MM.1S (cell line): ENCODE measurements around the gene MRPS22.

Source experiments
- CTCF ChIP-seq: fragments of 300-600 bp; sonication (generic); IDR thresholded peaks from 2 replicates; pipeline ENCODE4 v1.5.1; 2016; ENCODE audit warnings: antibody characterized with exemption, low read length, mixed read lengths
- EZH2 ChIP-seq: fragments of 300-600 bp; sonication (generic); optimal IDR thresholded peaks from 2 replicates; pipeline ENCODE3; 2017; ENCODE audit warnings: low read depth, mild to moderate bottlenecking, antibody characterized with exemption, low read length, mixed read lengths

DNA sequence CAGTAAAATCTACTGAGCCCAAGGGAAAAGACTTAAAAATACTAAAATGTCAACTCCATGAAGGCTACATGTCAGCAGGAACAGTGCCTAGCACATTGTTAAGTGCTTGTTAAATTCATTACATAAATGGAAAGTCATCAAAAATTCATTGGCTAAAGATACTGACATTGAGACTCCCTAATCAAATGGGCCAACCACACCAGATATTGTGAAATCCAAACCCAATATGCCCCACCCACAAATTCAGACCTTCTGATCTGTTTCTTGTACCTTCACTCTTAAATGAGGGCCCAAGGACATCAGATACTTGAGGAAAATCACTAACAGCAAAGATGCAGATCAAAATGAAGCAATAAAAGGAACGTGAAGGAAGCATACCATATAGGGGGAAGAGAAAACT is 20.7 kb downstream of the MRPS22 start:
- TF ChIP-seq CTCF (no peak), EZH2 (no peak)
